Measurements from ENCODE around the gene YEATS2.

DNA sequence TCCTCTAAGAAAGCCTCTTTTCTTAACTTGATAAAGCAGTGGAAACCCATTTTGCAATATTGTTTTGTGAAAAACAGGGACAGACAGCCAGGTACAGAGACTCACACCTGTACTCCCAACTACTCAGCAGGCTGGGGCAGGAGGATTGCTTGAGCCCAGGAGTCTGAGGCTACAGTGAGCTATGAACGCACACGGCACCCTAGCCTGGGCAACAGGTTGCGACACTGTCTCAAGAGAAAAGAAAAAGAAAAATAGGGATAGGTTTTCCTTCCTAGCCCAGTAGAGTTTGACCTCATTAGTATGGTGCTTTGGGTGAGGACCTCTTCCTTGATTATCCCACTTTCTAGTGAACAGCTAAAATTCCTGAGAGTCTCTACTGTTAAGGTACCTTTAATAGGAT is 17.5 kb upstream of the YEATS2 start:
- TF ChIP-seq CTCF (IDR thresholded peaks at IDR 0.05; ENCODE audit: extremely low read depth in 1 of 2, insufficient read depth in 1 of 2, low read depth in 1 of 2, low read length in 2 of 2) (no peak), EZH2 (IDR thresholded peaks at IDR 0.05; ENCODE audit: borderline replicate concordance, low read depth, low read length, severe bottlenecking) (no peak), POLR2A (IDR thresholded peaks at IDR 0.05; ENCODE audit: low read depth, low read length) (no peak), POLR2AphosphoS5 (IDR thresholded peaks at IDR 0.05; ENCODE audit: insufficient read depth, low read depth, low read length) (no peak), FOS (IDR thresholded peaks at IDR 0.05; ENCODE audit: borderline replicate concordance, insufficient read depth, low read length) (no peak), JUN (IDR thresholded peaks at IDR 0.05; ENCODE audit: borderline replicate concordance, insufficient read depth, insufficient read length, low read depth) (no peak), MYC (IDR thresholded peaks at IDR 0.05; ENCODE audit: low read depth, low read length) (no peak), MAX (IDR thresholded peaks at IDR 0.05; ENCODE audit: insufficient read depth, insufficient read length) (no peak), GATA2 (IDR thresholded peaks at IDR 0.05; ENCODE audit: insufficient read depth, insufficient read length, low read depth, low read length) (no peak)
